MM.1S (cell line): ENCODE measurements around the gene PLA2G3.

Source experiments
- DNase-seq: peaks from one replicate; pipeline ENCODE4 v3.0.0-alpha.2; 2015
- H2AFZ ChIP-seq: fragments of 300-600 bp; sonication (generic); 2 replicates; pipeline ENCODE4 v1.6.0; 2016; ENCODE audit warnings: antibody characterized with exemption, low read length
- H3F3A ChIP-seq: fragments of 300-600 bp; sonication (generic); 2 replicates; pipeline ENCODE4 v1.6.1; 2016; ENCODE audit warnings: mild to moderate bottlenecking, antibody characterized with exemption, low read length, moderate library complexity, mixed read lengths; ENCODE audit not compliant: insufficient read depth
- H3K27ac ChIP-seq: fragments of 300-600 bp; sonication (generic); 2 replicates; pipeline ENCODE4 v1.5.1; 2016; ENCODE audit warnings: mild to moderate bottlenecking, low read length
- H3K27me3 ChIP-seq: fragments of 300-600 bp; sonication (generic); replicated peaks from 2 replicates; pipeline ENCODE4 v1.6.0; 2016; ENCODE audit warnings: low read length; ENCODE audit not compliant: insufficient read depth
- H3K36me3 ChIP-seq: fragments of 300-600 bp; sonication (generic); replicated peaks from 2 replicates; pipeline ENCODE4 v1.6.1; 2016; ENCODE audit warnings: mild to moderate bottlenecking, low read length, mixed read lengths; ENCODE audit not compliant: insufficient read depth
- H3K4me1 ChIP-seq: fragments of 300-600 bp; sonication (generic); 2 replicates; pipeline ENCODE4 v1.6.1; 2016; ENCODE audit warnings: low read length, mixed read lengths
- H3K4me2 ChIP-seq: fragments of 300-600 bp; sonication (generic); 2 replicates; pipeline ENCODE4 v1.6.0; 2016; ENCODE audit warnings: low read depth, low read length
- H3K4me3 ChIP-seq: fragments of 300-600 bp; sonication (generic); 2 replicates; pipeline ENCODE4 v1.5.1; 2016; ENCODE audit warnings: low read length, mixed read lengths
- H3K79me2 ChIP-seq: fragments of 300-600 bp; sonication (generic); 2 replicates; pipeline ENCODE4 v1.6.1; 2016; ENCODE audit warnings: mixed run types, low read length, mixed read lengths
- H3K9ac ChIP-seq: fragments of 300-600 bp; sonication (generic); 2 replicates; pipeline ENCODE4 v1.6.1; 2016; ENCODE audit warnings: low read length, mixed read lengths
- H3K9me2 ChIP-seq: fragments of 300-600 bp; sonication (generic); replicated peaks from 2 replicates; pipeline ENCODE4 v1.6.1; 2016; ENCODE audit warnings: mild to moderate bottlenecking, low read length, mixed read lengths; ENCODE audit not compliant: insufficient read depth
- H3K9me3 ChIP-seq: fragments of 300-600 bp; sonication (generic); replicated peaks from 2 replicates; pipeline ENCODE4 v1.6.1; 2016; ENCODE audit warnings: mild to moderate bottlenecking, low read length, mixed read lengths; ENCODE audit not compliant: insufficient read depth
- H4K20me1 ChIP-seq: fragments of 300-600 bp; sonication (generic); 2 replicates; pipeline ENCODE4 v1.6.1; 2016; ENCODE audit warnings: mild to moderate bottlenecking, low read length, moderate library complexity, mixed read lengths; ENCODE audit not compliant: insufficient read depth
- EZH2 ChIP-seq: fragments of 300-600 bp; sonication (generic); optimal IDR thresholded peaks from 2 replicates; pipeline ENCODE3; 2017; ENCODE audit warnings: low read depth, mild to moderate bottlenecking, antibody characterized with exemption, low read length, mixed read lengths
- EZH2phosphoT487 ChIP-seq: fragments of 300-600 bp; sonication (generic); IDR thresholded peaks from 2 replicates; pipeline ENCODE4 v1.6.1; 2018; ENCODE audit warnings: antibody characterized with exemption, low read length
- TF ChIP-seq, protein P1 (sequence below): fragments of 300-600 bp; sonication (generic); IDR thresholded peaks from 2 replicates; pipeline ENCODE4 v1.5.1; 2016; ENCODE audit warnings: antibody characterized with exemption, low read length, mixed read lengths

Gene PLA2G3

DNA sequence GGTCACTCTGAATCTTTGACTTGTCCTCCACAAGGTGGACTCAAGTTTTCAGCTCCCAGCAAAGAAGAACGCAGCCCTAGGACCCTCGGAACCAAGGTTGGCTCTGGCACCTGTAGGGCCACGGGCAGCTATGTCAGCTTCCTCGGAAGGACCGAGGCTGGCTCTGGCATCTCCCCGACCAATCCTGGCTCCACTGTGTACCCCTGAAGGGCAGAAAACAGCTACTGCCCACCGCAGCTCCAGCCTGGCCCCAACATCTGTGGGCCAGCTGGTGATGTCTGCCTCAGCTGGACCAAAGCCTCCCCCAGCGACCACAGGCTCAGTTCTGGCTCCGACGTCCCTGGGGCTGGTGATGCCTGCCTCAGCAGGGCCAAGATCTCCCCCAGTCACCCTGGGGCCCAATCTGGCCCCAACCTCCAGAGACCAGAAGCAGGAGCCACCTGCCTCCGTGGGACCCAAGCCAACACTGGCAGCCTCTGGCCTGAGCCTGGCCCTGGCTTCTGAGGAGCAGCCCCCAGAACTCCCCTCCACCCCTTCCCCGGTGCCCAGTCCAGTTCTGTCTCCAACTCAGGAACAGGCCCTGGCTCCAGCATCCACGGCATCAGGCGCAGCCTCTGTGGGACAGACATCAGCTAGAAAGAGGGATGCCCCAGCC is 15.4 kb downstream of the PLA2G3 start:
- Histone ChIP-seq H3K4me3 (no peak overlapping the region), H3K4me2 (no peak overlapping the region), H3F3A (no peaks in the 10 kb centered on the region), H4K20me1 (no peaks in the 10 kb centered on the region), H3K27ac (no peak overlapping the region), H3K9ac (no peak overlapping the region), H3K9me3 (no peaks in the 10 kb centered on the region), H3K9me2 (no peaks in the 10 kb centered on the region), H3K4me1 (no peaks in the 10 kb centered on the region), H3K36me3 (no peaks in the 10 kb centered on the region), H2AFZ (no peak overlapping the region), H3K27me3 (peaks cover 16% of the 10 kb centered on the region), H3K79me2 (no peaks in the 10 kb centered on the region)
- DNase-seq = no peak
- TF ChIP-seq EZH2 = no peak
- TF ChIP-seq, protein P1, sequence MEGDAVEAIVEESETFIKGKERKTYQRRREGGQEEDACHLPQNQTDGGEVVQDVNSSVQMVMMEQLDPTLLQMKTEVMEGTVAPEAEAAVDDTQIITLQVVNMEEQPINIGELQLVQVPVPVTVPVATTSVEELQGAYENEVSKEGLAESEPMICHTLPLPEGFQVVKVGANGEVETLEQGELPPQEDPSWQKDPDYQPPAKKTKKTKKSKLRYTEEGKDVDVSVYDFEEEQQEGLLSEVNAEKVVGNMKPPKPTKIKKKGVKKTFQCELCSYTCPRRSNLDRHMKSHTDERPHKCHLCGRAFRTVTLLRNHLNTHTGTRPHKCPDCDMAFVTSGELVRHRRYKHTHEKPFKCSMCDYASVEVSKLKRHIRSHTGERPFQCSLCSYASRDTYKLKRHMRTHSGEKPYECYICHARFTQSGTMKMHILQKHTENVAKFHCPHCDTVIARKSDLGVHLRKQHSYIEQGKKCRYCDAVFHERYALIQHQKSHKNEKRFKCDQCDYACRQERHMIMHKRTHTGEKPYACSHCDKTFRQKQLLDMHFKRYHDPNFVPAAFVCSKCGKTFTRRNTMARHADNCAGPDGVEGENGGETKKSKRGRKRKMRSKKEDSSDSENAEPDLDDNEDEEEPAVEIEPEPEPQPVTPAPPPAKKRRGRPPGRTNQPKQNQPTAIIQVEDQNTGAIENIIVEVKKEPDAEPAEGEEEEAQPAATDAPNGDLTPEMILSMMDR = no peak
- TF ChIP-seq EZH2phosphoT487 = no peak

DNA sequence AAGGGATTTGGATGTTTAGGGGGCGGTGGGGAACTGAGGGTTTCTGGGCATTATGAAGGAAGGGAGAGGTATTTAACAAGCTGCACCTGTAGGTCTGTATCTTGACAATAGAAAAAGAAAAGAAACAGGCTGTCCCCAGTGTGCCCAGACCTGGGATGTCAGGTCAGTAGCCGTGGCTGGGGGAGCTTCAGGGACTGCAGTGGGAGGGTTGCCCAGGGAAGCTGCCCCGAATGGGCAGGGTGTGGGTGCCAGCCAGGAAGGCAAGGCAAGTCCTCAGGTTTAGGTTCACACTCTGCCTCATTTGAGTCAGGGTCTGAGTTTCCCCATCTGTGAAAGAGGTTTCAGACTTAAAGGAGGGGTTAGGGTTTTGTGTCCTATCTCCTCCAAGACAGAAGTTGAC is 16.0 kb downstream of the PLA2G3 start:
- no peak overlapping the region for H3K9ac ChIP-seq
- H4K20me1 ChIP-seq = no peaks in the 10 kb centered on the region
- no peaks in the 10 kb centered on the region for H3K9me2 ChIP-seq

DNA sequence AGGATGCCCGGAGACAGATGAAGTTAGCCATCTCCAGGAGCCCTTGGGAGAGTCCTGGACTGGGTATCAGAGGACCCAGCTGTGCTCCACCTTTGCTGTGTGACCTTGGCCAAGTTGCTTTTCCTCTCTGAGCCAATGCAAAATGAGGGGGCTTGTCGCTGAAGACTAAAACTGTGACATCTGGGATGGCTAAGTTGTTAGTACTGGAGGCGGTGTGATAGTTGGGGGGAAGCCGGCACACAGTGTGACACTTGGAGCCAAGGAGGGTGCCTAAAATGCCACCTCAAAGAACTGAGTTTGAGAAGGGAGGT is 17.1 kb downstream of the PLA2G3 start:
- no peaks in the 10 kb centered on the region for H3F3A ChIP-seq
- H3K79me2 ChIP-seq = no peaks in the 10 kb centered on the region
- no peak overlapping the region for H3K4me3 ChIP-seq
- no peak overlapping the region for H3K27ac ChIP-seq
- no peaks in the 10 kb centered on the region for H3K36me3 ChIP-seq
- no peak overlapping the region for H3K9ac ChIP-seq
- H3K9me2 ChIP-seq = no peaks in the 10 kb centered on the region
- H3K27me3 ChIP-seq = peaks cover 16% of the 10 kb centered on the region
- no peaks in the 10 kb centered on the region for H3K9me3 ChIP-seq
- no peak for DNase-seq
- H4K20me1 ChIP-seq = no peaks in the 10 kb centered on the region
- TF ChIP-seq, protein P1 = no peak
- no peak for TF ChIP-seq EZH2
- no peak for TF ChIP-seq EZH2phosphoT487
- H2AFZ ChIP-seq = no peak overlapping the region
- H3K4me1 ChIP-seq = no peaks in the 10 kb centered on the region
- H3K4me2 ChIP-seq = no peak overlapping the region

More for the DNA sequence above, 16.0 kb downstream of the PLA2G3 start:
- no peak for DNase-seq
- TF ChIP-seq EZH2 = no peak
- TF ChIP-seq, protein P1 = no peak
- no peak for TF ChIP-seq EZH2phosphoT487
- no peak overlapping the region for H3K4me2 ChIP-seq
- H2AFZ ChIP-seq = no peak overlapping the region
- no peak overlapping the region for H3K4me3 ChIP-seq
- no peaks in the 10 kb centered on the region for H3K36me3 ChIP-seq
- H3F3A ChIP-seq = no peaks in the 10 kb centered on the region
- H3K9me3 ChIP-seq = no peaks in the 10 kb centered on the region
- no peaks in the 10 kb centered on the region for H3K4me1 ChIP-seq
- H3K27ac ChIP-seq = no peak overlapping the region
- H3K79me2 ChIP-seq = no peaks in the 10 kb centered on the region
- peaks cover 16% of the 10 kb centered on the region for H3K27me3 ChIP-seq
